KMS-11 (cell line): Measurements from ENCODE around the gene CRHR1.

Source experiments
- H2AFZ ChIP-seq: fragments of 200-600 bp; sonication (generic); 2 replicates; pipeline ENCODE4 v1.6.1; 2016; ENCODE audit warnings: antibody characterized with exemption, mixed run types, low read depth
- H3K27ac ChIP-seq: fragments of 200-600 bp; sonication (generic); 2 replicates; pipeline ENCODE4 v1.6.1; 2016; ENCODE audit warnings: mild to moderate bottlenecking, mixed run types
- H3K27me3 ChIP-seq: fragments of 200-600 bp; sonication (generic); 2 replicates; pipeline ENCODE4 v1.6.1; 2017; ENCODE audit warnings: mild to moderate bottlenecking, low read depth, mixed run types, moderate library complexity; ENCODE audit not compliant: insufficient read depth
- H3K36me3 ChIP-seq: fragments of 200-600 bp; sonication (generic); 2 replicates; pipeline ENCODE4 v1.6.1; 2017; ENCODE audit warnings: mild to moderate bottlenecking, mixed run types; ENCODE audit not compliant: insufficient read depth
- H3K4me1 ChIP-seq: fragments of 200-600 bp; sonication (generic); 2 replicates; pipeline ENCODE4 v1.6.1; 2016; ENCODE audit warnings: mild to moderate bottlenecking, low read depth, mixed run types; ENCODE audit not compliant: poor library complexity, severe bottlenecking
- H3K4me2 ChIP-seq: fragments of 200-600 bp; sonication (generic); 2 replicates; pipeline ENCODE4 v1.7.0; 2016; ENCODE audit warnings: mild to moderate bottlenecking, mixed run types
- H3K4me3 ChIP-seq: fragments of 200-600 bp; sonication (generic); IDR thresholded peaks from 2 replicates; pipeline ENCODE4 v1.6.1; 2017; ENCODE audit warnings: low read depth, low read length, mixed read lengths; ENCODE audit not compliant: insufficient read depth
- H3K79me2 ChIP-seq: fragments of 200-600 bp; sonication (generic); 2 replicates; pipeline ENCODE4 v1.6.1; 2016; ENCODE audit warnings: low read depth, mixed run types; ENCODE audit not compliant: insufficient read depth
- H3K9ac ChIP-seq: fragments of 200-600 bp; sonication (generic); 2 replicates; pipeline ENCODE4 v1.6.1; 2016; ENCODE audit warnings: mild to moderate bottlenecking, mixed run types
- H4K20me1 ChIP-seq: fragments of 200-600 bp; sonication (generic); 2 replicates; pipeline ENCODE4 v1.6.1; 2016; ENCODE audit warnings: mild to moderate bottlenecking, mixed run types; ENCODE audit not compliant: insufficient read depth
- CTCF ChIP-seq: fragments of 200-600 bp; sonication (generic); conservative IDR thresholded peaks from 2 replicates; pipeline ENCODE4 v1.6.1; 2017; ENCODE audit warnings: low read depth, mild to moderate bottlenecking, antibody characterized with exemption, low read length, moderate library complexity, mixed read lengths

CRHR1 gene

GRCh38 chr17:45759761-45760160 is 24.4 kb upstream of the CRHR1 start:
- Histone ChIP-seq H3K36me3 (no peaks in the 10 kb centered on the region), H3K27me3 (peaks cover 49% of the 10 kb centered on the region; the same call in 1 of the 2 replicates), H3K27ac (no peak overlapping the region), H3K9ac (no peak overlapping the region), H3K4me1 (no peaks in the 10 kb centered on the region), H2AFZ (no peak overlapping the region; the same call in 1 of the 2 replicates), H3K4me2 (no peak overlapping the region), H3K4me3 (no peak overlapping the region), H4K20me1 (no peaks in the 10 kb centered on the region), H3K79me2 (no peaks in the 10 kb centered on the region)
- no peak for TF ChIP-seq CTCF

GRCh38 chr17:45761957-45762565 is 22.1 kb upstream of the CRHR1 start:
- no peak overlapping the region for H3K27ac ChIP-seq
- no peaks in the 10 kb centered on the region for H3K79me2 ChIP-seq
- H3K4me3 ChIP-seq = no peak overlapping the region
- no peaks in the 10 kb centered on the region for H3K4me1 ChIP-seq
- TF ChIP-seq CTCF = no peak
- H3K9ac ChIP-seq = no peak overlapping the region
- H3K4me2 ChIP-seq = no peak overlapping the region
- H4K20me1 ChIP-seq = no peaks in the 10 kb centered on the region
- peaks cover 47% of the 10 kb centered on the region; the same call in 1 of the 2 replicates for H3K27me3 ChIP-seq
- no peaks in the 10 kb centered on the region for H3K36me3 ChIP-seq
- no peak overlapping the region for H2AFZ ChIP-seq

- no peak for TF ChIP-seq CTCF
- H2AFZ ChIP-seq = no peak overlapping the region
These were observed 20.9 kb upstream of the CRHR1 start for GRCh38 chr17:45763182-45763581.

GRCh38 chr17:45764479-45764878 is 19.6 kb upstream of the CRHR1 start:
- no peaks in the 10 kb centered on the region for H4K20me1 ChIP-seq
- no peak overlapping the region for H3K27ac ChIP-seq
- H3K4me3 ChIP-seq = no peak overlapping the region
- no peak overlapping the region for H3K4me2 ChIP-seq
- no peak overlapping the region for H2AFZ ChIP-seq
- no peaks in the 10 kb centered on the region for H3K4me1 ChIP-seq
- no peaks in the 10 kb centered on the region for H3K79me2 ChIP-seq
- H3K36me3 ChIP-seq = no peaks in the 10 kb centered on the region
- H3K9ac ChIP-seq = no peak overlapping the region
- TF ChIP-seq CTCF = no peak
- peaks cover 65% of the 10 kb centered on the region for H3K27me3 ChIP-seq

More at GRCh38 chr17:45763182-45763581, 20.9 kb upstream of the CRHR1 start:
- no peaks in the 10 kb centered on the region for H3K36me3 ChIP-seq
- H3K4me1 ChIP-seq = no peaks in the 10 kb centered on the region
- H4K20me1 ChIP-seq = no peaks in the 10 kb centered on the region
- no peak overlapping the region for H3K27ac ChIP-seq
- H3K27me3 ChIP-seq = peaks cover 52% of the 10 kb centered on the region; the same call in 1 of the 2 replicates
- H3K4me3 ChIP-seq = no peak overlapping the region
- H3K9ac ChIP-seq = no peak overlapping the region
- no peaks in the 10 kb centered on the region for H3K79me2 ChIP-seq
- no peak overlapping the region for H3K4me2 ChIP-seq
